Activated CD4-positive, CD25-positive, alpha-beta regulatory T cell treated with anti-CD3 and anti-CD28 coated beads, Interleukin-2, amount 50 U/mL, for 24 hours (primary cell): ENCODE measurements around the gene TPSD1.
"Not testable (repeated sequence)": the region's sequence is repeated elsewhere in the genome, so short reads cannot be mapped to it uniquely, and the experiment has no call there.

Experiments
- ATAC-seq, 2 donors: fragments of 150-1000 bp; cut with Tn5 transposase; one replicate each; pipeline ENCODE4 v1.10.0; 2021; ENCODE audit warnings: mild to moderate bottlenecking in 1 of 2, moderate library complexity in 1 of 2

The TPSD1 gene

DNA sequence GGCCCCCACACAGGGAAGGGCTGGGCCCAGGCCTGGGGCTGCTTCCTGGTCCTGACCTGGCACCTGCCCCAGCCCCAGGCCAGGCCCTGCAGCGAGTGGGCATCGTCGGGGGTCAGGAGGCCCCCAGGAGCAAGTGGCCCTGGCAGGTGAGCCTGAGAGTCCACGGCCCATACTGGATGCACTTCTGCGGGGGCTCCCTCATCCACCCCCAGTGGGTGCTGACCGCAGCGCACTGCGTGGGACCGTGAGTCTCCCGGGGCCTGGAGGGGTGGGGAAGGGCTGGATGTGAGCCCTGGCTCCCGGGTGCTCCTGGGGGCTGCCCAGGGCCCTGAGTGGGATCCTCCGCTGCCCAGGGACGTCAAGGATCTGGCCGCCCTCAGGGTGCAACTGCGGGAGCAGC lies 14.8 kb upstream of the TPSD1 start:
- not testable (repeated sequence) for ATAC-seq

DNA sequence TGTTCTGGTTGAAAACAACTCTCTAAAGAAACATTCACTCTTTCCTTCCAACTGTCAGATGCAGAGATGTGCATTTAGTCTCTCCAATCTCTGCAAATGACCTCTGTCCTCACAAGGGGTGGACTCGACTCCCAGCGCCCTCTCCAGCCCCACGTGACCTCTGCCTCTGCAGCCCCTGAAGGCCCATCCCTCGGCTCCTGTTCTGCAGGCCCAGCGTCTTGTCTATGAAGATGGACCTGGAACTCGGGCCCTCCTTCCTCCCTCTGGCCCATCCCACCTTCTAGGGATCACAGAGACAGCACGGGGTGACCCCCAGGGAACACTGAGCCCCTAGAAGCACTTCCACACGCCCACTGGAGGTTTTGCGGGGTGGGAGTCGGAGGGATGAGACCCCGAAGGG lies 12.5 kb upstream of the TPSD1 start:
- not testable (repeated sequence) for ATAC-seq

DNA sequence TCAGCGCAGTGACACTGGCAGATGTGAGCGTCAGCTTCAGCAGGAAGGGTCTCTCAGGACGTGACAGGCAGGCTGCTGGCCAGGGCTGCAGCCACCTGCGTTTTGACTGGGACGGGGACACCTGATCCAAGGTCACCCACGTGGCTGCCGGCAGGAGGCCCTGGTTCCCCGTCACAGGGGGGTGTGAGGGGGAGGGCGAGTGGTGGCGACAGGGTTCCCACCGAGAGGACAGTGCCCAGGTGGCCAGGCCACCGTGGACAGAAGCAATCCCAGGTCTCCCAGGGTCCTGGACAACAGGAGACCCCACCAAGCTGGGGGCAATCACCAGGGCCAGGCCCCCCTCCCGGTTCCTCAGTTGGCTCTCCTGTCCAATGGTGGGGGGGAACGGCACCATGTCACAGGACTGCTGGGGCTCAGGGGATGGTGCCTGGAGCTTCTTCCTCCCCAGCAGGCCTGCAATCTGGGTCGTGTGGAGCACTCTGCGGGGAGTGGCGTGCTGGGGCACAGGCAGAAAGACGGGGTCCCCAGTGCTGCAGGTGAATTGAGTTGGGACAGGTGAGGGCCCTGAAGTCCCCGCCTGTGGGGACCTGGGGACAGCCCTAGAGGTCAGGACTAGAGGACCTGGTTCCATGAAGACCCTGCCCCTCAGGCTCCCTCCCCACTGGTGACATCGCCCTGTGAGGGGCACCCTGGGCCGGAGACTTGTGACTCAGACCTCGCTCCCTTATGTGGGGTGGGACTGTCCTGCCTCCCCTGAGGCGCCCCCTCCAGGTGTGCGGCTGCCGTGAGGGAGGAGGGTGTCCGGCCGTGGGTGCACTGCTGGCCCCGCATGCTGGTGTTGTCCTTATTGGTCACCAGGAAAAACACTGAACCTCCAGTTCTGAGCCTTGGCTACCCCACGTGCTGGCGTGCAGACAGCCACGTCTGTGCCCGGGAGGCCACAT lies 11.7 kb upstream of the TPSD1 start:
- not testable (repeated sequence) for ATAC-seq

DNA sequence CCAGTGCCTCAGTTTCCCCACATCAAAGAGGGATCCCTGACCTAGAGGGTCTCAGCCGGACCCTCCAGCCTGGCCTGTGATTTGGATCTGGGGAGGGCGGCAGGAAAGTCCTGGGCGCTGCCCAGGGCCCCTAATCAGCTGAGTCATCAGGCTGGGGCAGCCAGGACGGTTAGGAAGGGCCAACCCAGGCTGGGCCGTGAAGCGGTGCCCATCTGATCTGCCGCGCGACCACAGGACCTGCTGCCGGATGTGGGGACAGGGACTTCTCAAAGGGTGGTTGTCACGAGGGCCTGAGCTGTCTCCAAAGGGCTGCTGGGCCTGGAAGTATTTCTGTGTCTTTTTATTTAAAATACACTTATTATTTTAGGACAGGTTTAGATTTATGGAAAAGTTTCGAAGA lies 11.0 kb upstream of the TPSD1 start:
- peak in 1 of 2 donors; percentile 23 for ATAC-seq

DNA sequence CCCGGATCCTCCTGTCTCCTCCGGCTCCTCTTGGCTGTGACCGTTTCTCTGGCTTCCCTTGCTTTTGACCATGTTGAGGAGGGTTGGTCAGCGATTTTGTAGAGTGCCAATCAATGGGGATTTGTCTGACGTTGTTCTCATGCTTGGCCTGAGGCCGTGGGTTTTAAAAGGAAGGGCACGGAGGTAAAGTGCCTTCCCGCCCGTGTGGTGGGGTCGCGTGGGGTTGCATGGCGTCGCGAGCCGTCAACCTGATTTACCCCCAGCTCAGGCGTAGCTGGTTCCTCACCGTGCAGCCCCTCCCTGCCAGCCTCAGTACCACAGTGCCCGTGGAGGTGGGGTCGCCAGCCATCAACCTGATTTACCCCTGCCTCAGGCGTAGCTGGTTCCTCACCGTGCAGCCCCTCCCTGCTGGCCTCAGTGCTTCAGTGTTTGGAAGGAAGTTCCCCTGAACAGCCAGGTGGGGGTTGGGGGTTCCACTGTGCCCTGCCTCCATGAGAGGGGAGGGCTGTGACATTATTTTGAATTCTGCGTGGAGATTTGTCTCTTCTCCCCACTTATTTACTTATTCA lies 10.3 kb upstream of the TPSD1 start:
- ATAC-seq, result peak in 1 of 2 donors; percentile 11

DNA sequence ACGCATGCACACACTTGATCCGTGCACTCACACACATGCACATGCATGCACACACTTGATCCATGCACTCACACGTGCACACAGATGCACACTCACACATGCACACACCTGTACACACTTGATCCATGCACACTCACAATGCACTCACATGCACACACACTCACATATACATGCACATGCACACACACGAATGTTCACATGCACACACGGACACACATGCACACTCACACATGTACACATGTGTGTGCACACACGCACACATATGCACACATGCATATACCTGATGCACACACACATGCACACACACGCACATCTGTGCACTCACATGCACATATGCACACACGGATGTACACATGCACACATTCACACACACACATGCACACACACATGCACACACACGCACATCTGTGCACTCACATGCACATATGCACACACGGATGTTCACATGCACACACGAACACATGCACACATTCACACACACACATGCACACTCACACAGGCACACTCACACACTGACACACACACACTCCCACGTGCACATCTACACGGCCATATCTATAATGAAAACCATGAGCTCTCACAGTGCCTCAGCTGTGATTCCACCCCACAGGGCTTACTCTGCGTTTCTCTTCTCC lies 7.8 kb upstream of the TPSD1 start:
- ATAC-seq, result not testable (repeated sequence)

DNA sequence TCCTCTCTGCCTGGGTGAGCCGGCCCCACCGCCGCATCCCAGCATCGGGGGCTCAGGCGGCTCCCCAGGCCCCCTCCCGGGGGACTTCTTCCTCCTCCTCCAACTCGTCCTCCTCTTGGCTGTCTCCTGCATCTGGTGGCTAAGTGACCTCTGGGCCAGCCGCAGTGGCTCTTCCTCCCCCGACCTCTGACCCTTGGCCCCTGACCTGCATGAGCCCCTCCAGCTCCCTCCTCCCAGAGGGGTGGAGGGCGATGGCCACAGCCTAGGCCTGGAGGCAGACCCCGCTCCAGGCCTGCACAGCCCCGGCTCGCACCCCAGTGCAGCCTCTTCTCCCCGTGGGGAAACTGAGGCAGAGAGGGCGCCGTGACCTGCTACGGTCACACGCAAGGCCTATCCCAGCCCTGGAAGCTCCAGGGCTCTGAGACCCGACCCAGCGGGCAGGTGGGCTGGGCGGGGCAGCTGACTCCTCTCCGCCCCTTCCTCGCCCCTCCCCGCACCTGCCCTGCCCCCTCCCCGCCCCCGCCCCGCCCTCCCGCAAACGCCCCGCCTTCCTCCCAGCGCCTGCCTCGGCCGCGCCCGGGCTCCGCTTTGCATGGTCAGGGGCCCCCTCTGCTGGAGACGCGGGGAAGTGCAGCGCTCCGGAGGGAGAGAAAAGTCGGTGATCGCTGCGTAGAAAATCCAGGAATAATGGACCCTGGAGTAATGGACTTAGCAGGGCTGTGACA lies 6.7 kb upstream of the TPSD1 start:
- ATAC-seq, result peak; percentile 47 to 63

DNA sequence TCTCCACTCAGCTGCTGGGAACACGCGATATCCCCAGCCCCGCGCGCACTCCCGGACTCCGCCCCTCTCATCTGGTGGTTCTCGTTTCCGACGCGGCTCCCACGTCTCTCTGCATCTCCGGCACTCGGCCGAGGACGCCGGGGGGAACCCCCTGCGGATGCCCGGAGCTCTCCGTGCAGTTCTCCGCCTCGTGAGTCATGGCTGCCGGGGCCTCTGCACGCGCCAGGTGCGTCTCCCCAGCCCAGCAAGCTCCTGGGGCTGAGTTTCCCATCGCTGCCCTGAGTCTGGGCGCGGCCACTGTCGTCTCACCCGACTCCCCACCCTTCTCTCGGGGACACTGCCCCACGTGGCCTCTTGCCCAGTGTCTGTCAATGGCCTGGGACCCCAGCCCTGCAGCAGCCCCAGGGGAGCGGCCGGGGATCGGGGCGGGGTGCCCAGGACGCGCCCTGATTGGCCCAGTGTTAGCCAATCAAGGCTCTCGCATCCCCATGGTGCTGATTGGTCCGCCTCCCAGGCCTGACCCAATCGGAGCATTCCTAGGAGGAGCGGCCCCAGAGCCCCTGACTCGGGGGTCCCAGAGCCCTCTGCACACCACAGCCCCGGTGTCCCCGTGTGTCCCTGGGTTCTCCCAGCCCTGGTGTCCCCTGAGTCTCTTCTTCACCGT lies 2.0 kb upstream of the TPSD1 start:
- peak in 1 of 2 donors; percentile 24 for ATAC-seq

DNA sequence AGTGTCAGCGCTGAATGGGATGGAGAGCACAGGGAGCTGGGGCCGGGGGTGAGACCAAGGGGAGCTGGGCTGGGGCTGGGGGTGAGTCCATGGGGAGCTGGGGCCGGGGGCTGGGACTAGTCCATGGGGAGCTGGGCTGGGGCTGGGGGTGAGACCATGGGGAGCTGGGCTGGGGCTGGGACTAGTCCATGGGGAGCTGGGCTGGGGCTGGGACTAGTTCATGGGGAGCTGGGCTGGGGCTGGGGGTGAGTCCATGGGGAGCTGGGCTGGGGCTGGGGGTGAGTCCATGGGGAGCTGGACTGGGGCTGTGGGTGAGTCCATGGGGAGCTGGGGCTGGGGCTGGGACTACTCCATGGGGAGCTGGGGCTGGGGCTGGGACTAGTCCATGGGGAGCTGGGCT lies 1.0 kb upstream of the TPSD1 start:
- not testable (repeated sequence) for ATAC-seq

DNA sequence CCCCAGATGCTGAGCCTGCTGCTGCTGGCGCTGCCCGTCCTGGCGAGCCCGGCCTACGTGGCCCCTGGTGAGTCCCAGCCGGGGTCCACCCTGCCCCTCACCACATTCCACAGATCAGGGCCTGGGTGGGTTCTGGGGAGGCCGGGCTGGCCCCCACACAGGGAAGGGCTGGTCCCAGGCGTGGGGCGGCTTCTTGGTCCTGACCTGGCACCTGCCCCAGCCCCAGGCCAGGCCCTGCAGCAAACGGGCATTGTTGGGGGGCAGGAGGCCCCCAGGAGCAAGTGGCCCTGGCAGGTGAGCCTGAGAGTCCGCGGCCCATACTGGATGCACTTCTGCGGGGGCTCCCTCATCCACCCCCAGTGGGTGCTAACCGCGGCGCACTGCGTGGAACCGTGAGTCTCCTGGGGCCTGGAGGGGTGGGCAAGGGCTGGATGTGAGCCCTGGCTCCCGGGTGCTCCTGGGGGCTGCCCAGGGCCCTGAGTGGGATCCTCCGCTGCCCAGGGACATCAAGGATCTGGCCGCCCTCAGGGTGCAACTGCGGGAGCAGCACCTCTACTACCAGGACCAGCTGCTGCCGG lies 516 bp downstream of the TPSD1 start:
- not testable (repeated sequence) for ATAC-seq

DNA sequence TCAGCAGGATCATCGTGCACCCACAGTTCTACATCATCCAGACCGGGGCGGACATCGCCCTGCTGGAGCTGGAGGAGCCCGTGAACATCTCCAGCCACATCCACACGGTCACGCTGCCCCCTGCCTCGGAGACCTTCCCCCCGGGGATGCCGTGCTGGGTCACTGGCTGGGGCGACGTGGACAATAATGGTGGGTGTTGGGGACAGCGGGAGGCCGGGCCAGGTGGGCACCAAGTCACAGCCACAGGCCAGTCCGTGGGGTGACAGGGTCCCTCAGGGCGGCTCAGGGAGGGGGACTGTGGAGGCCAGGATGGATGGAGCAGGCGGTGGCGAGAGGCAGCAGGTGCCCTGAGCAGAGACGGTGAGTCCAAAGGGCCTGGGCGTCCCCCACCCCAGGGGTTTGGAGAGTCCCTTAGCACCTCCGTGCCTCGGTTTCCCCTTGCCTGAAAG lies 1.0 kb downstream of the TPSD1 start:
- no peak for ATAC-seq

DNA sequence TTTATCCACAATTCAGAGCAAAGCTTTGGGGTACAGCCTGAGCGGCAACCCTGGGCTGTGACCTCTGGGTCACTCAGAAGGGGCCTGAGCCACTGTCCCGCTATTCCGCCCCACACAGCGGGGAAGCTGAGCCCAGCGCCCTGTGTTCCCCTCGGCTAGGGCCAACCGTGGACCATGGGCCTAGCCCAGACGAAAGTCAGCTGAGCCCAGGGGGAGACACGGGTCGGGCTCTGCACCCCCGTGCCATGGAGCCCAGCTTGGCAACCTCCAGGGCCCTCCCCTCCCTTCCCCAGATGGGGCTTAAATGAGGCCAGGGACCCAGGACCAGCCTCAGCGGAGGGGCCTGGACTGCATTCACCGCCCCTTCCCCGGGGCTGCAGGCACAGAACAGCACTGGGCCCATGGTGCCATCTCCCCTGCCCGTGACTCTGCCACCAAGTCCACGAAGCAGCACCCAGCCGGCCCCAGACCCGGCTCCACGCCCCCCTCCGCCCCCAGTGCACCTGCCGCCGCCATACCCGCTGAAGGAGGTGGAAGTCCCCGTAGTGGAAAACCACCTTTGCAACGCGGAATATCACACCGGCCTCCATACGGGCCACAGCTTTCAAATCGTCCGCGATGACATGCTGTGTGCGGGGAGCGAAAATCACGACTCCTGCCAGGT lies 1.8 kb downstream of the TPSD1 start:
- no peak for ATAC-seq

DNA sequence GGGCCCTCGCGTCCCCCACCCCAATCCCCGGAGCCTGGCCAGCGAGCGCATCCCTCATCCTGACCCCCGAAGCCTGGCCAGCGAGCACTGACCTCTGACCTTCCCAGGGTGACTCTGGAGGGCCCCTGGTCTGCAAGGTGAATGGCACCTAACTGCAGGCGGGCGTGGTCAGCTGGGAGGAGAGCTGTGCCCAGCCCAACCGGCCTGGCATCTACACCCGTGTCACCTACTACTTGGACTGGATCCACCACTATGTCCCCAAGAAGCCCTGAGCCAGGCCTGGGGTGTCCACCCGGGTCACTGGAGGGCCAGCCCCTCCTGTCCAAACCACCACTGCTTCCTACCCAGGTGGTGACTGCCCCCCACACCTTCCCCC lies 2.3 kb downstream of the TPSD1 start:
- no peak for ATAC-seq

DNA sequence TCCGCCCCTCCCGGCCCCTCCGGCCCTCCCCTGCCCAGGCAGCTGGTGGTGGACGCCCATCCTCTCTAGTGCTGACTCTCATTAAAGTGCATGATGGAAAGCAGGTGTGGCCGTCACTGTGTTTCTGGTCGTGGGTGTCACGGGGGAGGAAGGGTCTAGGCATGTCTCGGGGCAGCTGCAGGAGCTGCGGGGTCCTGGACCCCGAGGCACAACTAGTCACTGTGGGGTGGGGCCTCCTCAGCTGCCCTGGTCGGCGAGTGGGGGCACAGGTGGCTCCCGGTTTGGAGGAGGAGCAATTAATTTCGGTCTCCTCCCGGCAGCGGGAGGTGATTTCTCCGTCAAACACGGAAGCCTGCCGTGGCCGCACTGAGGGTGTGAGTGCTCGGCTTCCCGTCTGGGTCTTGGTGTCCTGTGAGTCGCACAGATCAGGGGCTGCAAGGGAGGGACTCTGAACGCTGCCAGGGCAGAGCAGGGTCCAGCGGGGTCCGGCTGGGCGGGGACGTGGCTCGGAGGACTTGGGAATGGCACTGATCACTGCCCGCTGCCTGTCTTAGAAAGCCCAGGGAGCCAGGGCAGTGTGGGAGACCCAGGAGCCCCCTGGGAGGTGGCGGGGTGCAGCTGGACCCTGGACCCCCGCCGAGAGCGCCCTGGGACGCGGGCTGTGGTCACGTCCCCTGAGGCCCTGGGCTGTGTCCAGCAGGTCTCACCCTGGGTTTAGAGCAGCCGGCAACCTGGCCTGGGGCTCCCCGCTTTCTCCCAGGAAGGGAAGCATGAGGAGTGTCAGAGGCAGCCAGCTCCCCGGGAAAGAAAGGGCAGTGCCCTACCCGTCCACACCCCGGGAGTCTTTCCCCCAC lies 3.3 kb downstream of the TPSD1 start:
- ATAC-seq, result no peak

DNA sequence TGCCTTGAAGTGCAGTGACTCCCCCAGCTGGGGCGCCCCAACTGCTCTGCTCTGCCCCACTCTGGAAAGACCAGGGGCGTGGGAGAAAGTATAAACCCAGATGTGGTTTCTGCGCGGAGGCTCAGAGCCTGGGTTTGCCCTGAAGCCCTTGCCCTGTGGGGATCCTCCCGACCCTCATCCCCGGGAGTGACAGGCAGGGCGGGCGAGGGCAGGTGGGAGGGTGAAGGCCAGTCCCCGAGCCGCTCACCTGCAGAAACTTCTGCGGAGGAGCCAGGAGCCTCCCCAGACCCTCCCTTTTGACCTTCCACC lies 3.8 kb downstream of the TPSD1 start:
- no peak for ATAC-seq

DNA sequence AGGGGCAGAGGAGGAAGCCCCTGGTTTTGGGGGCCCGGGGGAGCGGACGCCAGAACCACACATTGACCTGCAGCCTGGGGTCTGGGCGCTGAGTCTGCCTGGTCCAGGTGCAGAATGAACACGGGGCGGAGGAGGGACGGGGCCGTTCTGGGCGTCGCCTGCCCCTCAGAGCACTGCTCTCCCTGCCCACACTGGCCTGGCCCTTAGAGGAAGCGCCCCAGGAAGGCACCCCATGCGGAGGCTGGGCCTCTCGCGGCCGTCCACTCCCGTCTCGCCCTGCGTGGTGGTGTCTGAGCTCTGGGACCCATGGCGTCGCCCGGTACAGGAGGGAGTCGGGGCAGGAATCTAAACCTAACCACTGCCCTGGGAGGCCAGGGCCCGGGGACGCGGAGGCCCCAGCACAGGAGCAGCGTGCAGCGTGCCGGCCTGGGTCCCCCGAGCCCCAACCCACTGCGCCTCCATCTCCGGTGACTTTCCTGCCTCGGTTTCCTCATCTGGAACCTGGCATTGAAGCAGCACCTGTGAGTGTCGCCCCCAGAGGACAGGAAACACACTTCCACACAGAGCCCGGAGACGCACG lies 4.3 kb downstream of the TPSD1 start:
- ATAC-seq, result no peak

DNA sequence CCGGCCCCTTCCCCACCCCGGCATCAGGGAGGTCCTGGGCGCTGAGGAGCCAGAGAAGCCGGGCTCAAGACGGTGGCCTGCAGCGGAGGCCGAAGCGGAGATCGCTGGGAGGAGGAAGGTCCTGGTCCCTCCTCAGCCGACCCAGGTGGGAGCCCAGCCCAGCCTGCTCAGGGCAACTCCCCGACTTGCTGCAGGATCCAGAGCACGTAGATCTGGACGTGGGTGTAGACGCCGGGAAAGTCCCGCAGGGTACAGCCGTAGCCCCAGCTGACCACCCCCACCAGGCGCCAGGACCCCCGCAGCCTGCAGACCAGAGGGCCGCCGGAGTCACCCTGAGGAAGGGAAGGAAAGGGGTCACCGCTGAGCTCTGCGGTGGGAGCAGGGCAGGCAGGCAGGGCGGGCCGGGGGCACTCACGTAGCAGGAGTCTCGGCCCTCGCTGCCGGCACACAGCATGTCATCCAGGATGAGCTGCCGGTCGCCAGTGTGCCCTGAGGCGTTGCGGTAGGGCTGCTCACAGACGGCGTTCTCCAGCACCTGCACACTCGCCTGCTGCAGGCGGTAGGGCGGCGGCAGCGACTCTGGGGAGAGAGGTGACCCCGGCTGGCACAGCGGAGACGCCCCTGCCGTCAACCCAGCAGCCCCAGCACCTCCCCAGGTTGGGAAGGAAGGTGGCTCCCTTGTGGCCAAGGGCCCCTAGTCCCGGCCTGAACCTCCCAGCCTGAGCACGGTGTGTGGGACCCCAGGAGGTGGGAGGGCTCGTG lies 5.4 kb downstream of the TPSD1 start:
- no peak for ATAC-seq

DNA sequence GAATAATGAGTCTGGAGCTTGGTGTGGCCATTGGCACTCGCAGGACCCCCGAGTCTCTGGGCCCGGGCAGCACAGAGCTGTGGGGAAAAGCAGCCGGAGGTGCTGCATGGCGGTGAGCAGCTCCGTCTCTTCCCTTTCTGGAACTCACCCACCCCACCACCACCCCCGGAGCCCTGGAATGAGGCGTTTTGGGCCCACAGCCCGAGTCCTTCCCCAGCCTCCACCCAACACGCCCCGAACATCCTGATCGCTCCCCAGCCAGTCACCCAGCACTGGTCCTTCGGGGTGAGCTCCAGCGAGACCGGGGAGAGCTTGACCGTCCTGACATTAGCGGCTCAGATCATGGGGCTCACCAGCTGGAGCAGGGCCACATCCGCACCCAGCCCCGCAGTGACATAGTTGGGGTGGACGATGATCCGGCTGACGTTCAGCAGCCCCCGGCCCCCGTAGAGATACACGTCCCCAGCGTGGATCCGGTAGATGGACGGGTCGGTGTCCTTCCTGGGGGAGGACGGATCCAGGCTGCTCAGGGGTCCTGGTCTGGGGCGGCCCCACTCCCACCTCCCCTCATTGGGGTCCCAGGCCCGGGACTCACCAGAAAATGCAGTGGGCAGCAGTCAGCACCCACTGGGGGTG lies 6.5 kb downstream of the TPSD1 start:
- ATAC-seq, result no peak

DNA sequence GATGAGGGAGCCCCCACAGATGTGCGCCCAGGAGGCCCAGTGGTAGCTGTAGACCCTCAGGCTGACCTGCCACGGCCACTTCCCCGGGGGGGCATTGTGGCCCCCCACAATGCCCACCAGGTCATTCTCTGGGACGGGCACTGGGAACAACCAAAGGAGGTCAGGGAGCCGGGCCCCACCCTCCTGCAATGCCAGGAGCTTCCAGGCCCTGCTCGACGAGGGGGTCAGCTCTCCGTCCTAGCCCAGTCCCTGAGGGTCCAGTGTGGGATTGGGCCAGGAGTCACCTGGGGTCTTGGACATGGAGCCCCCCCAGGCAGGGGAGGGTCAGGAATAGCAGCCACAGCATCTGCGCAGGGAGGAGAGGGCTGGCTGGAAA lies 7.0 kb downstream of the TPSD1 start:
- no peak for ATAC-seq
